HEK293 (cell line): Measurements from ENCODE around the gene GMDS.

ENCODE experiments used
- CTCF ChIA-PET: fragments of 350-600 bp; formaldehyde crosslinking; extraction: SDS; loops from one replicate; lab custom pipeline; 2021; ENCODE audit warnings: antibody characterized with exemption; lab: Yijun Ruan, JAX
- POLR2A ChIA-PET: fragments of 300-600 bp; formaldehyde crosslinking; extraction: SDS; loops from one replicate; lab custom pipeline; 2020; ENCODE audit warnings: antibody characterized with exemption, inconsistent platforms; lab: Yijun Ruan, JAX
- H3K27ac ChIP-seq: fragments of 200-500 bp; sonication (Bioruptor generic); 2 replicates; pipeline ENCODE4 v1.5.1; 2014; ENCODE audit warnings: low read depth, low read length, control low read depth, inconsistent platforms; ENCODE audit errors: extremely low read depth
- H3K36me3 ChIP-seq, 2 experiments: fragments of 200-500 bp in 1 of 2; sonication (Bioruptor generic) in 1 of 2; 1 replicate in 1 of 2; 2 replicates in 1 of 2; pipeline ENCODE4 v1.5.1; 2014 to 2017; ENCODE audit warnings: inconsistent platforms in 2 of 2, low read length in 2 of 2; ENCODE audit not compliant: control insufficient read depth in 2 of 2, insufficient read depth in 1 of 2
- H3K4me1 ChIP-seq: fragments of 200-500 bp; sonication (Bioruptor generic); 2 replicates; pipeline ENCODE4 v1.5.1; 2014; ENCODE audit warnings: mild to moderate bottlenecking, low read length, inconsistent platforms; ENCODE audit not compliant: control insufficient read depth, insufficient read depth
- H3K4me3 ChIP-seq: 2 replicates; pipeline ENCODE4 v1.5.1; 2011; ENCODE audit warnings: low read depth, mild to moderate bottlenecking, control low read depth, low read length, moderate library complexity
- H3K9me3 ChIP-seq: fragments of 200-500 bp; sonication (Bioruptor generic); 2 replicates; pipeline ENCODE4 v1.5.1; 2014; ENCODE audit warnings: low read depth, low read length, inconsistent platforms; ENCODE audit not compliant: control insufficient read depth, insufficient read depth
- SP2 ChIP-seq: fragments of 450-650 bp; formaldehyde crosslinking; IDR thresholded peaks from 2 replicates; pipeline ENCODE4 v1.5.1; 2016; ENCODE audit warnings: missing biosample characterization, missing genetic modification characterization
- SP7 ChIP-seq: fragments of 450-650 bp; formaldehyde crosslinking; IDR thresholded peaks from 2 replicates; pipeline ENCODE4 v1.5.1; 2016; ENCODE audit warnings: missing biosample characterization, missing genetic modification characterization
- TCF7L2 ChIP-seq: IDR thresholded peaks from 2 replicates; pipeline ENCODE4 v1.6.1; 2011; ENCODE audit warnings: low read depth, mild to moderate bottlenecking, inconsistent platforms, low read length, moderate library complexity, borderline replicate concordance
- ZBTB17 ChIP-seq: fragments of 450-650 bp; formaldehyde crosslinking; IDR thresholded peaks from 2 replicates; pipeline ENCODE4 v1.5.1; 2016; ENCODE audit warnings: missing biosample characterization, missing genetic modification characterization
- ZBTB21 ChIP-seq: fragments of 450-650 bp; formaldehyde crosslinking; IDR thresholded peaks from 2 replicates; pipeline ENCODE4 v1.5.1; 2017; ENCODE audit warnings: missing biosample characterization, missing genetic modification characterization
- ZBTB8A ChIP-seq: fragments of 450-650 bp; formaldehyde crosslinking; IDR thresholded peaks from 2 replicates; pipeline ENCODE4 v1.5.1; 2016; ENCODE audit warnings: missing biosample characterization, missing genetic modification characterization
- ZNF138 ChIP-seq: fragments of 450-650 bp; formaldehyde crosslinking; IDR thresholded peaks from 2 replicates; pipeline ENCODE4 v1.5.1; 2016; ENCODE audit warnings: missing biosample characterization, missing genetic modification characterization, borderline replicate concordance
- ZNF175 ChIP-seq: fragments of 450-650 bp; formaldehyde crosslinking; IDR thresholded peaks from 2 replicates; pipeline ENCODE4 v1.5.1; 2016; ENCODE audit warnings: missing biosample characterization, missing genetic modification characterization
- ZNF23 ChIP-seq: fragments of 450-650 bp; formaldehyde crosslinking; IDR thresholded peaks from 2 replicates; pipeline ENCODE4 v1.5.1; 2016; ENCODE audit warnings: missing biosample characterization, missing genetic modification characterization, borderline replicate concordance
- ZNF335 ChIP-seq: fragments of 450-650 bp; formaldehyde crosslinking; conservative IDR thresholded peaks from 2 replicates; pipeline ENCODE4 v1.5.1; 2016; ENCODE audit warnings: missing biosample characterization, missing genetic modification characterization
- ZNF548 ChIP-seq: fragments of 450-650 bp; formaldehyde crosslinking; IDR thresholded peaks from 2 replicates; pipeline ENCODE4 v1.5.1; 2016; ENCODE audit warnings: missing biosample characterization, missing genetic modification characterization
- ZNF558 ChIP-seq: fragments of 450-650 bp; formaldehyde crosslinking; IDR thresholded peaks from 2 replicates; pipeline ENCODE4 v1.5.1; 2016; ENCODE audit warnings: missing biosample characterization, missing genetic modification characterization
- ZNF585B ChIP-seq: fragments of 450-650 bp; formaldehyde crosslinking; IDR thresholded peaks from 2 replicates; pipeline ENCODE4 v1.5.1; 2016; ENCODE audit warnings: missing biosample characterization, missing genetic modification characterization
- ZNF664 ChIP-seq: fragments of 450-650 bp; formaldehyde crosslinking; IDR thresholded peaks from 2 replicates; pipeline ENCODE4 v1.5.1; 2016; ENCODE audit warnings: missing biosample characterization, missing genetic modification characterization
- ZNF843 ChIP-seq: fragments of 450-650 bp; formaldehyde crosslinking; IDR thresholded peaks from 2 replicates; pipeline ENCODE4 v1.5.1; 2016; ENCODE audit warnings: missing biosample characterization, missing genetic modification characterization
- TF ChIP-seq, protein P1 (sequence below): fragments of 450-650 bp; formaldehyde crosslinking; IDR thresholded peaks from 2 replicates; pipeline ENCODE4 v1.5.1; 2016; ENCODE audit warnings: missing biosample characterization, missing genetic modification characterization
- TF ChIP-seq, protein P2 (sequence below): fragments of 450-650 bp; formaldehyde crosslinking; IDR thresholded peaks from 2 replicates; pipeline ENCODE4 v1.5.1; 2017; ENCODE audit warnings: missing biosample characterization, mild to moderate bottlenecking, missing genetic modification characterization, moderate library complexity
- TF ChIP-seq, protein P3 (sequence below): fragments of 450-650 bp; formaldehyde crosslinking; IDR thresholded peaks from 2 replicates; pipeline ENCODE4 v1.5.1; 2017; ENCODE audit warnings: missing biosample characterization, missing genetic modification characterization
- TF ChIP-seq, protein P4 (sequence below): fragments of 450-650 bp; formaldehyde crosslinking; IDR thresholded peaks from 2 replicates; pipeline ENCODE4 v1.5.1; 2017; ENCODE audit warnings: missing biosample characterization, missing genetic modification characterization

Gene GMDS

DNA sequence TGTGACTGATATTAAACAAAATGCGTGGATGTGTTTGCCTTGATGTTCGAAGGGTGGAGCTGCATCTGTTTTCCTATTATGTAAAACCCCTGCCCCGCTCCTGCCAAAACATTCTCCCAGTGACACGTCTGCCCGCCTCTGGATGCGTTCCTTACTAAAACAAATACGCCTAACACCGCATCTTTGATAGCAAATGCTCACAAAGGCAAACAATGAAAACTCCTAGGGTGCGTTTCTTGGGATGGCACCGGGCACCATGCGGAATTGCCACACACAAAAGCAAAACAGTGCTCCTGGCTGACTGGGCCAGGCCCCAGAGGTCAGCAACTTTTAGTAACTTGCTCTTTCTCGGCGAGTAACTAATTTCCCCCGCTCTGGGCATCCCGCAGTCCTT, 644.6 kb downstream of the GMDS start (continued):
- TF ChIP-seq ZNF23 (tag by site-specific recombination) (no peak), SP7 (no peak), ZNF585B (tag by site-specific recombination) (no peak)

DNA sequence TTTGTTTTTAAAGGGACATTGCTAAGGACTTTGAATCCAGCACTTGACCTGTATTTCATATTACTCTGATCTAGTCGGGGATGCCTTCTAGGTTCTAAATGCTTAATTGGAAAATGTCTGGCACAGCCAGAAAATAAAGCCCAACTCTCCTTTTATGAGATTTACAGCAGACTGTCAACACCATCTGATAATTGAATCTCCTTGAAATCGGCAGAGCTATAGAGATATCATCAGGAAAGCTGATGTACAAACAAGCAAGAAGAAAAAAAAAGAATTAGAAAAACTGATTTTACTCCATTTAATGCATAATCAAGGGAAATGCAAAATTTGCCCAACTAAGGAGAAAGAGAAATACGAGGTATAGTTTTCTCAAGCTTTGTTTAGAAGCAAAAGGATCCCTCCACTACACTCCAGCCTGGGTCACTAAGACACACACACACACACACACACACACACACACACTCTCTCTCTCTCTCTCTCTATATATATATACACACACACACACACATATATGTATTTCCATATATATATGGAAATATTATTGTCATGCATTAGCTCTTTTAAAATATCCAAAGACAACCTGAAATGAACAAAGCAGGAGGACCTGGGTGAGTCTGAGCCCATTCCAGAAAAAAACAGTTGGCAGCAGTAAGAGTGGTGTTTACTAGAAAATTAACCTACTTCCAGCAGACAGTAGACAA, 645.2 kb downstream of the GMDS start:
- CTCF ChIA-PET = interaction anchor here (0.6 to 1.8 kb wide), 8 partner anchors 28 to 1034 kb away, joined by 3 to 7 read pairs (median 4); no protein-coding TSS in a partner anchor

DNA sequence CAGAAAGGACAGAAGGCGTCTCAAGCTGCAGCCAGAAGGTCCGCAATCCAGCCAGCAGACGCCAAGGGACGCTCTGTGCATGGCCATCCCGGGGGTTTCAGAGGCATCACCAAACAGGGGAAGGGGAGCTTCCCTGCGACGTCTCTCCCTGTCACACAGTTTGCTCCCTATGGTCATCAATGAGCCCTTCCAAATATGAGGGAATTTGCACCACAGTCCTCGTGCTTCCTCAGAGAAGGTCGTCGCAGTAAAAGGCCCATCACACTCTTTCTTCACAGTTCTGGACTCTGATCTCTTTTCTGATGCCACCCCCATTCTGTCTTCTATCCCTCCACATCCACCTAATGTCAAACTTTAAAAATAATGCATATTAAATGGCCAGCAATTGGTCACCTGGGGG, 645.9 kb downstream of the GMDS start:
- Histone ChIP-seq H3K36me3 (no peaks in the 10 kb centered on the region), H3K9me3 (no peaks in the 10 kb centered on the region), H3K27ac (peak overlapping the region; percentile 90; the same call in 1 of the 2 replicates), H3K4me3 (no peak overlapping the region), H3K4me1 (peaks cover 38% of the 10 kb centered on the region)
- no peak for TF ChIP-seq ZNF548 (tag by site-specific recombination)
- TF ChIP-seq, protein P1, sequence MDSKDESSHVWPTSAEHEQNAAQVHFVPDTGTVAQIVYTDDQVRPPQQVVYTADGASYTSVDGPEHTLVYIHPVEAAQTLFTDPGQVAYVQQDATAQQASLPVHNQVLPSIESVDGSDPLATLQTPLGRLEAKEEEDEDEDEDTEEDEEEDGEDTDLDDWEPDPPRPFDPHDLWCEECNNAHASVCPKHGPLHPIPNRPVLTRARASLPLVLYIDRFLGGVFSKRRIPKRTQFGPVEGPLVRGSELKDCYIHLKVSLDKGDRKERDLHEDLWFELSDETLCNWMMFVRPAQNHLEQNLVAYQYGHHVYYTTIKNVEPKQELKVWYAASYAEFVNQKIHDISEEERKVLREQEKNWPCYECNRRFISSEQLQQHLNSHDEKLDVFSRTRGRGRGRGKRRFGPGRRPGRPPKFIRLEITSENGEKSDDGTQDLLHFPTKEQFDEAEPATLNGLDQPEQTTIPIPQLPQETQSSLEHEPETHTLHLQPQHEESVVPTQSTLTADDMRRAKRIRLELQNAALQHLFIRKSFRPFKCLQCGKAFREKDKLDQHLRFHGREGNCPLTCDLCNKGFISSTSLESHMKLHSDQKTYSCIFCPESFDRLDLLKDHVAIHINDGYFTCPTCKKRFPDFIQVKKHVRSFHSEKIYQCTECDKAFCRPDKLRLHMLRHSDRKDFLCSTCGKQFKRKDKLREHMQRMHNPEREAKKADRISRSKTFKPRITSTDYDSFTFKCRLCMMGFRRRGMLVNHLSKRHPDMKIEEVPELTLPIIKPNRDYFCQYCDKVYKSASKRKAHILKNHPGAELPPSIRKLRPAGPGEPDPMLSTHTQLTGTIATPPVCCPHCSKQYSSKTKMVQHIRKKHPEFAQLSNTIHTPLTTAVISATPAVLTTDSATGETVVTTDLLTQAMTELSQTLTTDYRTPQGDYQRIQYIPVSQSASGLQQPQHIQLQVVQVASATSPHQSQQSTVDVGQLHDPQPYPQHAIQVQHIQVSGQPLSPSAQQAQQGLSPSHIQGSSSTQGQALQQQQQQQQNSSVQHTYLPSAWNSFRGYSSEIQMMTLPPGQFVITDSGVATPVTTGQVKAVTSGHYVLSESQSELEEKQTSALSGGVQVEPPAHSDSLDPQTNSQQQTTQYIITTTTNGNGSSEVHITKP (tag by site-specific recombination) = peak; percentile 23; the same call in 1 of the 2 replicates
- no peak for TF ChIP-seq ZNF138 (tag by site-specific recombination)
- TF ChIP-seq, protein P2, sequence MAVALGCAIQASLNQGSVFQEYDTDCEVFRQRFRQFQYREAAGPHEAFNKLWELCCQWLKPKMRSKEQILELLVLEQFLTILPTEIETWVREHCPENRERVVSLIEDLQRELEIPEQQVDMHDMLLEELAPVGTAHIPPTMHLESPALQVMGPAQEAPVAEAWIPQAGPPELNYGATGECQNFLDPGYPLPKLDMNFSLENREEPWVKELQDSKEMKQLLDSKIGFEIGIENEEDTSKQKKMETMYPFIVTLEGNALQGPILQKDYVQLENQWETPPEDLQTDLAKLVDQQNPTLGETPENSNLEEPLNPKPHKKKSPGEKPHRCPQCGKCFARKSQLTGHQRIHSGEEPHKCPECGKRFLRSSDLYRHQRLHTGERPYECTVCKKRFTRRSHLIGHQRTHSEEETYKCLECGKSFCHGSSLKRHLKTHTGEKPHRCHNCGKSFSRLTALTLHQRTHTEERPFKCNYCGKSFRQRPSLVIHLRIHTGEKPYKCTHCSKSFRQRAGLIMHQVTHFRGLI (tag by site-specific recombination) = no peak
- no peak for TF ChIP-seq ZNF664
- CTCF ChIA-PET = interaction anchor here (0.6 to 4.3 kb wide), 5 partner anchors 27 to 1034 kb away, joined by 3 to 38 read pairs (median 3); no protein-coding TSS in a partner anchor
- POLR2A ChIA-PET = no interaction called here

More for the DNA sequence above, 645.2 kb downstream of the GMDS start:
- 0 out of 2 replicates have a peak, but pooled peaks have one; percentile 20 for TF ChIP-seq ZNF843 (tag by site-specific recombination)
- peak; percentile 53; the same call in 1 of the 2 replicates for TF ChIP-seq TCF7L2
- TF ChIP-seq, protein P3, sequence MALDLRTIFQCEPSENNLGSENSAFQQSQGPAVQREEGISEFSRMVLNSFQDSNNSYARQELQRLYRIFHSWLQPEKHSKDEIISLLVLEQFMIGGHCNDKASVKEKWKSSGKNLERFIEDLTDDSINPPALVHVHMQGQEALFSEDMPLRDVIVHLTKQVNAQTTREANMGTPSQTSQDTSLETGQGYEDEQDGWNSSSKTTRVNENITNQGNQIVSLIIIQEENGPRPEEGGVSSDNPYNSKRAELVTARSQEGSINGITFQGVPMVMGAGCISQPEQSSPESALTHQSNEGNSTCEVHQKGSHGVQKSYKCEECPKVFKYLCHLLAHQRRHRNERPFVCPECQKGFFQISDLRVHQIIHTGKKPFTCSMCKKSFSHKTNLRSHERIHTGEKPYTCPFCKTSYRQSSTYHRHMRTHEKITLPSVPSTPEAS (tag by site-specific recombination) = peak; percentile 87
- TF ChIP-seq, protein P4, sequence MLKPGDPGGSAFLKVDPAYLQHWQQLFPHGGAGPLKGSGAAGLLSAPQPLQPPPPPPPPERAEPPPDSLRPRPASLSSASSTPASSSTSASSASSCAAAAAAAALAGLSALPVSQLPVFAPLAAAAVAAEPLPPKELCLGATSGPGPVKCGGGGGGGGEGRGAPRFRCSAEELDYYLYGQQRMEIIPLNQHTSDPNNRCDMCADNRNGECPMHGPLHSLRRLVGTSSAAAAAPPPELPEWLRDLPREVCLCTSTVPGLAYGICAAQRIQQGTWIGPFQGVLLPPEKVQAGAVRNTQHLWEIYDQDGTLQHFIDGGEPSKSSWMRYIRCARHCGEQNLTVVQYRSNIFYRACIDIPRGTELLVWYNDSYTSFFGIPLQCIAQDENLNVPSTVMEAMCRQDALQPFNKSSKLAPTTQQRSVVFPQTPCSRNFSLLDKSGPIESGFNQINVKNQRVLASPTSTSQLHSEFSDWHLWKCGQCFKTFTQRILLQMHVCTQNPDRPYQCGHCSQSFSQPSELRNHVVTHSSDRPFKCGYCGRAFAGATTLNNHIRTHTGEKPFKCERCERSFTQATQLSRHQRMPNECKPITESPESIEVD = peak; percentile 96
- TF ChIP-seq ZBTB8A (tag by site-specific recombination) = 0 out of 2 replicates have a peak, but pooled peaks have one; percentile 11
- TF ChIP-seq ZBTB21 (tag by site-specific recombination) = no peak
- no peak for TF ChIP-seq SP2
- TF ChIP-seq ZNF558 = no peak
- no peak for TF ChIP-seq ZNF175 (tag by site-specific recombination)
- TF ChIP-seq ZBTB17 (tag by site-specific recombination) = peak; percentile 21; the same call in 1 of the 2 replicates
- peak; percentile 55 for TF ChIP-seq ZNF335 (tag by site-specific recombination)
- TF ChIP-seq, protein P2 (tag by site-specific recombination) = peak; percentile 94
- TF ChIP-seq, all 188 proteins: peak for 8
- H3K36me3 ChIP-seq = no peaks in the 10 kb centered on the region
- H3K4me1 ChIP-seq = peaks cover 38% of the 10 kb centered on the region
- no peak overlapping the region for H3K4me3 ChIP-seq
- H3K9me3 ChIP-seq = no peaks in the 10 kb centered on the region
- H3K27ac ChIP-seq = peak overlapping the region; percentile 90; the same call in 1 of the 2 replicates
- POLR2A ChIA-PET = interaction anchor here (0.6 kb wide), 1 partner anchor 752 kb away, joined by 3 read pairs; no protein-coding TSS in a partner anchor
